HG03280 (cell line): ENCODE results near the gene IPCEF1.
"Not testable (repeated sequence)": the region's sequence is repeated elsewhere in the genome, so short reads cannot be mapped to it uniquely, and the experiment has no call there.

Source experiments
- ATAC-seq: cut with Tn5 transposase; IDR thresholded peaks from one replicate; pipeline ENCODE4 v1.9.1; 2021; ENCODE audit warnings: mild to moderate bottlenecking, moderate library complexity; ENCODE audit not compliant: unreplicated experiment

IPCEF1 gene

DNA sequence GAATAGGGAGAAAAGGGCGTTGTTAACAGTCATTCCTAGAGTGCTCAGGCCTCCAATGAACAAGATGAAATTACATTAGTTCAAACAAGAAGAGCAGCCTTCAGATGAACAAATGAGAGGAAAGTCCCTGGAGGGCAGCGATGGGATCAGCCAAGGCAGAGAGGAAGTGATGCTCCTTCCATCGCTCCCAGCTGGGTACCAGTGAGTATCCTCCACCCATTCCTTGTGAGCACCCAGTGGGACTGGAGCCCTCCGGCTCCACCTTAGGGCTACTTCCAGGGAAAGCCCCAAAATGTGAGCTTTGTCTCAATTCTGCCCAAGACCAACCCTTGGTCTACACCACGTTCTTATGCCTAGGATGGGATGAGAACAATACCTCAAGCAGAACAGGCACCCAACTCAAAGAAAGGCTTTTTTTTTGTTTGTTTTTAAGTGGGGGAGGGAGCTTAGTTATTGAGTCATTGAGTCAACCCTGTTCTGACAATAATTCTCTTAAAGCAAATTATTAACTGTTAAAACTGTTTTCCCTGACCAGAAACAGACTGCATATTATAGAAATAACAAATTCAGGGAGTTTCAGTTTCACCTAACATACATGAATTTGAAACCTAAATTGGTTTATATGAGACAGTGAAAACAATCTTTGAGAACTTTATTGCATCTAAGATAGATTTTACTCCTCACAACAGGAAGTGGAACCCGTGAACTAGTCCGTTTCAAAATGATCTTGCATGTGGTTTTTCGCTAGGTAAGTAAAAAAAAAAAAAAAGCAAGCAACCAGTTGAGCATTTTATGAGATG, 106.9 kb downstream of the IPCEF1 start:
- peak; percentile 66 for ATAC-seq

DNA sequence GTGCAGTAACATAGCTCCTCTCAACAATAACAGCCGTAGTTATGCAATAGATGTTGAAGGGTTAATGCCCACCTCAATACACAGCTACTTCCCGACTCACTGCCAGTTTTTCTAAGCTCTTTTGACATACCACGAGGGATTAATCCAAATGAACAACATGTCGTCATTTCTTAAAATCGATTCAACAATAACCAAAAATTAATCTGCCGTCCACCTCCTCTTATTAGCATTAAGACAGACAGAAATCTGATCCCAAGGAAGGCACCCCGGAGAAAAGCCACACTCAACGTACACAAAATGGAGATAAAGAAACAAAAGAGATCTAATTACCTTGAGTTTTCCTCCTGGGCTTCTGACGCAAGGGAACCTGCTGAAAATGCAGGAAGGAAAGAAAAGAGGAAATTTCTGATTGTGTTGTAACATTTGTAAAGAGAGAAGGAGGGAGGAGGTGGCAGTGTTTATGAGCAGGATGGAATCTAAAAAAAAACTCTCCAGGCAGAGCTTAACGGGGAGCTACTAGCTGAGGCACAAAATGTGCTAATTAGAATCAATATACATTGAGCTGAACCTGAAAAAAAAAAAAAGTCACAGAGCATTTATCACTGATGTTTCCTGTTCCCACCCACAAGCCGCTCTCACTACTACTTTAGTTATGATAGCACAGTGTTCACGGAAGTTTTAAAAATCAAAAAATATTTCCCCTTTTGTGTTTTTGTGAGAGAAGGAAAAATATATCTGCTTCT, 109.3 kb downstream of the IPCEF1 start:
- peak; percentile 44 for ATAC-seq

DNA sequence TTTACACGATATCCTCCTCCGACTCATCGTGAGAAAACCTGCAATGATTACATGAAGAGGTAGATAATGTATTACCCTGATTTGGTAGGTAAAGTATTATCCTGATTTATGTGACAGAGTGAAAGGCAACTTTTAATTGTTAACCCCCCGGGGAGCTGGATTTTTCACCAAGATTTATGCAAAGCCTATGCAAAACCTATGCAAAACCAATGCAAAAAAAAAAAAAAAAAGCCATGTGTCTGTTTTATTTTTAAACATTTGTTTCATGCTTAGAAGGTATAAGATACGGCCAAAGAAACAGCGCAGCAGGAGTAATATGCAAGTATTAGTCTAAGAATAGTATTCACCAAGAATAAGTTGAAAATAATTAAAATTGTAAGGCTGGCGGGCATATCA, 109.9 kb downstream of the IPCEF1 start:
- no peak for ATAC-seq

DNA sequence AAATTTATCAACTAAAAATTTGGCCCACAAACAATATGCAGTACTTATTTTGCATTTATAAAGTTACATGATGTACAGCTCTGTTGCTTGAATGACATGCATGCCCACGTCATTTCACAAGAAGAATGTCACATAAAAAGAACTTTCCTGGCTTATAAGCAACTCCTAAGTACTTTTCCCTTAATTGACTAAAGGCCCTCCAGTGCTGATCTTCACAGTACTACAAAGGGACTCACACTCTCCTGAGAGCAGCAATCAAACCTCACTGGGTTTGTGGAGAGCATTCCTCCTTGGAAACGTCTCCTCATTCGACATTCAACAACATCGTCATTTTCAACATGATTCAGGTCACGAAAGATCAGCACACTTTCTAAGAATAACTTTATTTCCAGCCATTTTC, 111.1 kb downstream of the IPCEF1 start:
- no peak for ATAC-seq

DNA sequence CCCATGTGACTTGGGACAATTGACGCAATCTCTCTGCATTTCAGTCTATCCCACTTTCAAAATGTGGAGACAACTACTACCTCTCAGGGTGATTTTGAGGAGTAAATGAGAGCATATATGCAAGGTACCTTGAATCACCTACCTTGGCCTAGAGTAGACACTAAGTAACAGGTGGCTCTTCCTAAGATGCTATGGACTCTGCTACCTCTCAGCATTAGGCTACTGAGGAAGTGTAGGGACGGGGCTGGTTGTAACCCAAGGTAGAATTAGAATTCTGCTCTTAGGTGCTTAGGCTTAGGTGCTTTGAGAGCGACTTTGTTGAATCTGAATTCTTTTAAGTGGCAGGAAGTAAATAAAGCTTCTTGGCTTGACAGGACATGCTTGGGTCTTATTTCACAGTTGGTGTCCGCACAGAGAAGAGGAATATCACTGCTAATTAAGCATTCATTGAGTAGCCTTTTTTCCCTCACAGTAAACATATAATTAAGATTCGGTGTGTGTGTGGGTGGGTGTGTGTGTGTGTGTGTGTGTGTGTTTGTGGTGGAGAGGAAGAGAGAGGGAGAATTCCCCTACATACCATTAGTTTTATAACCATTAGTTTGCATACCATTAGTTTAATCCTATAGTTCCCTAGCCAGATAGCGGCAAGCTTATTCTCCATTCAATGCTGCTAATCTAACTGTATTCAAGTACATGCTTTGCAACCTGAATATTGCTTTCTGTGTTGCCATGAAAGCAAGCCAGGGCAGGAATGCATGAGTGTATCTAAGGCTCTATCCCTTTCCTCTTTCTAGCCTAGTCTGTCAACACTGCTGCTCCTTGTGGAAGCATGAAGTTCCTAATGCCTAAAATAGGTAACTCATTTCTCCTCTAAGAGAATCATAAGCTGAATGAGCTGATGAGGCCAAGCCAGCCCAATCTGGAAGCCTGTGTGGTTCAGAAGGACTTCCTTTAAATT, 112.5 kb downstream of the IPCEF1 start:
- no peak for ATAC-seq

DNA sequence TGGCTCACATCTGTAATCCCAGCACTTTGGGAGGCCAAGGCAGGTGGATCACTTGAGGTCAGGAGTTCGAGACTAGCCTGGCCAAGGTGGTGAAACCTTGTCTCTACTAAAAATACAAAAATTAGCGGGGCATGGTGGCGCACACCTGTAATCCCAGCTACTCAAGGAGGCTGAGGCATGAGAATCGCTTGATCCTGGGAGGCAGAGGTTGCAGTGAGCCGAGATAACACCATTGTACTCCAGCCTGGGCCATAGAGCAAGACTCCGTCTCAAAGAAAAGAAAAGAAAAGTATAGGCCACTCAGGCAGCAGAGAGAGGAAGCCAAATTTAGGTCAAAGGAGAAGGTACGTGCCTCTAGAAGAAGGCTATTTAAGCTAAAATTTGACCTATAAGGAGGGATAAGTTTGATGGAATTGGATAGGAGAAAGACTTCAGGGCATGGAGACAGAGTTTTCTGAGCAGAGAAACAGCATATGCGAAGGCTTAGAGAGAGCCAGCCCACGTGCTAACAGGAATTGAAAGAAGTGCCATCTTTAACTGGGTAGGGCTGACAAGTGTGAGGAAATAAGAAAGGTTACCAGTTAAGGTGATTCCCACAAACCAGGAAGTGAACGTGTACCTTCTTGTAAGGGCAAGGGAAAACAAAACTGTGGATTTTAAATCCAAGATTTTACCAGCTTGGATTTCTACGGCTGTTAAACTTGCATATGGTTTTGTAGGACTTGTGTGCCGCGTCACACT, 113.8 kb downstream of the IPCEF1 start:
- no peak for ATAC-seq

DNA sequence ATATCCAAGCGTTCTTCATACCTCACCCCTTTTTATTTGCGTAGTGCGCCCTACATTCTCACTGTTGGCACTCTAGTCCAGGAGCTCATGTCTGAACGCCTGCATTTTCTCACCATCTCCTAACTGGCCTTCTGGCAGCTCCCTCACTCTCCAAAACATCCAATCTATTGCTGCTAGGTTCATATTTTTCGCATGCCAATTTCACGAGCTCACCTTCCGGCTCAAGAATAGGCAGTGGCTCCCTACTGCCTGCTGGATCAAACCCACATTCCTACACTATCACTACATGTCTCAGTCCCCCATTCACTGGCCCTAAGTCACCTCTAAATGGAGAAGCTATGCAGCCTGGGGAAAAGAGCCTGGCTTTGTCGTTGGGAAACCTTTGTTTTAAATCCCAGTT, 115.0 kb downstream of the IPCEF1 start:
- ATAC-seq: no peak

DNA sequence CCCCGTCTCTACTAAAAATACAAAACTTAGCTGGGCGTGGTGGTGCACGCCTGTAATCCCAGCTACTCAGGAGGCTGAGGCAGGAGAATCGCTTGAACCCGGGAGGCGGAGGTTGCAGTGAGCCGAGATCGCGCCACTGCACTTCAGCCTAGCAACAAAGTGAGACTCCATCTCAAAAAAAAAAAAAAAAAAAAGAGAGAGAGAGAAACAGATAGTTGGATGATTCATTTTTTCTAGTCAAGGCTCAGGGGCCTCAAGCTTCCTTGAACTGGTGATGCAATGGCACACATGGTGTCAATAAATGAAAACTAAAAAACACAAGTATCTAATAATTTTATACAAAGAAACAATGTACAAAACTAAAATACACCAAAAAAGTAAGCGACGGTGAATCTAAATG, 115.5 kb downstream of the IPCEF1 start:
- ATAC-seq: not testable (repeated sequence)

DNA sequence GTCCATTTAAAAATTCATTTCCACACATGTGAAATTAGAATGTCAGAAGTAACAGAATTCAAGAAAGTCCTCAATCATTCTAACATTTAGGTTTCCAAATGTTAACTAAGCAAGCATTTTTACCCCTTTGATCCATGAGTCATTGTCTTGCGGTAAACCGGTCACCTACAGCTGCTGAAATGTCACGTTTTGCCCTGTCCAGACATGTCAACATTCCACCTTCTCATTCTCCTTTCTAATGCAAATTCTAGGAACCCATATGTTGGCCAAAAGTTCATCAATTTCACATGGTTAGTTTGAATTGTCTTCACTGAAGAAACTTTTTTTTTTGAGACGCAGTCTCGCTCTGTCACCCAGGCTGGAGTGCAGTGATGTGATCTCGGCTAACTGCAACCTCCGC, 117.2 kb downstream of the IPCEF1 start:
- no peak for ATAC-seq

DNA sequence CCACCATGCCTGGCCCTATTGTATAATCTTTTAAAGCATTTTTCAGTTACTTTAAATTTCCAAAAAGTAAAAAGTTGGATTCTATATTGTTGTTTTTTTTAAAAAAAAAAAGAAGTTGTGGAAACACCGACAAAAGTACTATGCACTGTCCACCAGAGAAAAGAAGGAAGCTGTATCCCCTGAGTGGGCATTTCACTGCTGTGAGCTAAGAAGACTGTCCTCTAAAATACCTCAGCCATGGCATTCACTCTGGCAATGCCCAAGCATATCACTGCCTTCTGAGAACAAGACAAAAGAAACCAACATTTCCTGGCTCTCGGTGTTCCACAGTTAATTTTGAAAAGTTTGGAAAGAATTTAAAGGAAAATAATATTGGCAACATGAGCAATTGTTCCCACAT, 117.8 kb downstream of the IPCEF1 start:
- ATAC-seq: no peak

DNA sequence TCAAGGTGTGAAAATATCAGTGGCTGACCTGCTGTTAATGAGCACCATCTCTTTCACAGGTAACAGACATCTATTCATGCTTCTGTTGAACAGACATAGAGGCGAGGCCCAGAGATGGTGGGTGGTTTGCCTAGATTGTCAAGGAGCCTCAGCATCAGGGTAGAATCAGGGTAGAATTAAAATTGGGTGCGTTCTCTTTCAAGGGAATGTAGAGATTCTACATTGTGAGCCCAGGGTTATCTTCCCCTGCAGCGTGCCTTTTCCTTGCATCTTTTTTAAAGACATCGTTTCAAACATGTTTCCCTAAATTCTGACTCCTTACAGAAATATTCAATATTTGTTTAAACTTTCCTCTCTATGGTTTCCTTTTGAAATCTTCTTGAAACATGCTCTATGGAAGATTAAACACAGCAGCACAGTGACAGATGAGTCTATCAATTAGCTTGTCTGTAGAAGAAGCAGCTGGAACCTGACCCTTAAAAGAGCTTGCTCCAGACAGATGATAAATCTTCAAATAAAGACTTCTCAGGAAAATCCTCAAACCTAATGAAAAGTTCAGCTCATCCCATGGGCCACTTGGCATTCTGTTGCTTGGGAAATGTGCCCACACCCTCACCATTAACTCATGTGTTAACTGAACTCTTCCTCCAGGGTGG, 119.8 kb downstream of the IPCEF1 start:
- no peak for ATAC-seq

DNA sequence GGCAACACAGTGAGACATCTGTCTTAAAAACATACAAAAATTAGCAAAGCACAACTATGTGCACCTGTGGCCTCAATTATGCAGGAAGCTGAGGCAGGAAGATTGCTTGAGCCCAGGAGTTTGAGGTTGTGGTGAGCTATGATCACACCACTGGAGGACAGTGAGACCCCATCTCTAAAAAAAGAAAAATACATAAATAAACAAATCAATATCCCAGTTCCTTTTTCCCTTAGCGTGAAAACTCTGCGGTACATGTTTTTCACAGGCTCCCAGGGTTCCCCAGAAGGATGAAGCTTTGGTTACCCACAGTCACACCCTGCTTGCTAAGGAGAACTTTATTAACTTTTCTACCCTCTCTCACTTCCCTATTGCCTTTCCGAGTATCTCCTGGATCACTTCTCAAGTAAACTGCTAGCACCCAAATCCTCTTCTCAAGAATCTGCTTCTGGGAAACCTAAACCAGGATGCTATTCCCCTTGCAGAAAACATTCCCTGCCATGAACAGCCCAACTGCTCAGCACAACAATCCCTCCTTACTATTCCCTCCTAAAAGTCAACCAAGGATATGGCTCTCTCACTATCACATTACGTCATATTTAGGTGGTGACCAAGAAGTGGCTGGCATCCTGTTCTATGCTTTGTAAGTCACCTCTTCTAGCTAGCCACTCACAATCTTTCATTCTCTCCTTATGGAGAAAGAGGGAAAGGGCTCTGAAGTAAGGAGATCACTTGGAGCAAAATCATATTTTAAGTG, 122.4 kb downstream of the IPCEF1 start:
- ATAC-seq: no peak

DNA sequence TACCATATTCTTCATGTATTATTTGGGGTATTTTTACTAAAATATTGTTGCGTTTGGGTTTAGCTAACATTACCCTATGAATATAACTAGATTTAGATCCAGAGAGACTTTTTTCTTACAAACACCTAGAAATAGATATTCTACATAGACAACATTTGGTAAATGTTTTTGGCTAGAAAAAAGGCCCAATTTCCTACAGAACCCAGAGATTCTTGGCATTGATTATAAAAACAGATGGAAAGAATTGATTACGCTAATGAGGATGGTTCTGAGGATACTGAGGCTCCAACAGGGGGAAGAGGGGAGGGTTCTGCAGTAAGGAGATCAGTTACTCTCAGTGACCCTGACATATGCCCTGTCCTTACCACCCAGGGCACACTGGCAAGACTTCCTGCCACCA, 123.2 kb downstream of the IPCEF1 start:
- no peak for ATAC-seq

DNA sequence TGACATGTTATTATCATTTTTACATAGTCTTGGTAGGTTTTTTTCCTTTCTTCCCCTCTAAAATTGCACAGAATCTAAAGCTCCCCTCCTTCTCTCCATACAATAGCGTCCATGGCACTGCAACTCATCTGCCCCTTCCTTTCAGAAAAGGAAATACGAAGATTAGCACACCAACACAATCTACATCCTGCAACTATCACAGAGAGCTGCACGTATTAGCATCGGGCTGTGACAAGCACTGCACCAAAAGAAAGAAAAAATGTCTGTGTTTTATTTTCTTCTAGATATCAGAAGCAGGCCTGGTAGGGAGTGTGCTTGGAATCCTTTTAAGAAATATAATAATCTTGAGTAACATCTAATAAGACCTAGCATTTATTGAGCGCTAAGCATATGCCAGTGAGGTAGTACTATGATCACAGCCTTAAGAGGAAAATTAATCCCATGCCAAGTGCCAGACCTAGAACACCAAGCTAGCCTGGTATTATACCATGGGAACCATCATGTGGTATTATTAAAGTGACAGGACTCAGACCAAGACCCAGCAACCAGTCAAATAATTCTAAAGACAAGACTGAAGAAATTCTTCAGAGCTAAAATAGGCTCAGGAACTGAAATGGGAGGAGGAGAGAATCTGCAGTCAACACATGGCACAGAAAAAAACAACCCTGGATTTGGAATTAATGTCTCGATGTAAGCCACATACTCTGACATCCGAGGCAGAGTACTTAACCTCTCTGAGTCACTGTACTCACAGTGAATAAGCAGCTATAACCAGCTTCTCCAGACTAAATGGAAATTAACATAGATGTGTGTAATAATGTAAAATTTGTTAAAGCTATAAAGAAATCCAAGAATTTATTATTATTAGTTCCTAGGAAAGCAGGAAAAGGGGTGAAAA, 124.3 kb downstream of the IPCEF1 start:
- ATAC-seq: no peak

DNA sequence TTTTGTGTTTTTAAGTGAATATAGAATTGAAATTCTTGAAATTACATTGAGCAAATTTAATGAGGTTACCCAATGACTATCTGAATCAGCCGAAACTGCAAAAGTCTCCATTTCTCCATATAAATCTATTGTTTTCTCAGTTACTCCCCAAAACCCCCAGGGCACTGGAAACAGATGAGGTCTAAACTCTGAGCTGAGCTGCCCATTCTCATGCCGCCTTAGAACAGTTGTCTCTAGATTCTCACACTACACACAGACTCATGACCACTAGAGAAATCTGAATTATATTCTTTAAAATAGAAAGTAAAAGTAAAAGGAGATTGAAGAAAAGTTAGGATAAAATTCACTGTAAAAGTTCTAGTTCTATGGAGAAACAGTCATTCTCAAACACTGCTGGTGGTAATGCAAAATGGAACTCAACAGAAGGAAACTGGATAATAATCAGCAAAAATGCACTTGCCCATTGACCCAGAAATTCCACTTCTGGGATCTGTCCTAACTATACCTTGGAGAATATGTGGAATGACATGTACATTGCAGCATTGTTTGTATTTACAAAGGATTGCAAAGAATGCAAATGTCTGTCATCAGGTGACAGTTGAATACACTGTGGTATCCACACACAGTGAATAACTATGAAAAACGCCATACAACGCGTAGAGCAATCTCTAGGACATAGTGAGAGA, 125.5 kb downstream of the IPCEF1 start:
- no peak for ATAC-seq

DNA sequence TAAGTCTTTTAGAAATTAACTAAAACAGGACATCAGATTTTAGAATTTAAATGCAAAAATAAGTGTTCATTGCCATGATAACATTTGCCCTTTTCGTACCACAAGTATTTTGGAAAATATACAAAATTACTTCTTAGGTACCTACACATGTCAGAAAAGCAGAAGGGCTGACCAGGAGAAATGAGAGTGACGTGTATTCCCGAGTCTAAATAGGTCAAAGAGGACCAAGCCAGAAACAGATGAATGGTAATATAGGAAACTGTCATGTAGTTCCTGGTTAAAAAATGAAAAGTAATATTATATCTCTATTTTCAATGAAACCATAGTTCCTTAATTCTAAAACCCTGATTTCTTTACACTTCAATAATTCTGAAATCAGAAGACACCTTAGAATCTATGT, 126.2 kb downstream of the IPCEF1 start:
- ATAC-seq: no peak

DNA sequence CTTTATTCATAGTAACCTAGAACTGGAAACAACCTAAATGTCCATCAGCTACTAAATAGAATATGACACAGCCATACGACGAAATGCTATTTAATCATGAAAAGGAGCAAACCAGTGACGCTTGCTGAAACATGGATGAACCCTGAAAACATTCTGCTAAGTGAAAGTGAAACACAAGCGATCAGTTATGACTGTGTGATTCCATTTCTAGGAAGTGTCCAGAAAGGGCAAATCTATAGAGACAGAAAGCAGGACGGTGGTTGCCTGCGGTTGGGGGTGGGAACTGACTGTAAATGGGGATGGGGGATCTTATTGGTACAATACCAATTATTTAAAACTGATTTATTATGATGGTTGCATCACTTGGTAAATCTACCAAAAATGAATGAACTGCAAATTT, 126.8 kb downstream of the IPCEF1 start:
- ATAC-seq: peak; percentile 79

DNA sequence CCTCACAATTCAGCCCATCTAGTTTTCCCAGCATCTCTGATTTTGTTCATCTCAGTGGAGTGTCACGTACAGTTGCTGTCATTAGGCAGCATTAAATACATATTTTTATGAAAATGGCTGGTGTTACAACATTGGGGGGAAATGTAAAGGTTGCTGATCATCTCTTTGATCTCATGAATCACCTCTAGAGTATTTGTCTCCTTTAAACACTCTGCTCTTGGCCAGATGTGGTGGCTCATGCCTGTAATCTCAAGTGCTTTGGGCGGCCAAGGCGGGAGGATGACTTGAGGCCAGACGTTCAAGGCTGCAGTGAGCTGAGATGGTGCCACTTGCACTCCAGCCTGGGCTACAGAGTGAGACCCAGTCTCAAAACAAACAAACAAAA, 128.1 kb downstream of the IPCEF1 start:
- no peak for ATAC-seq
